ENCODE results near the gene CCR9. TPM values are rescaled to one million over a fixed set of nuclear protein-coding genes. Genes with fewer than 3 reads are reported as not detected.

Gene CCR9
- total and polyA plus RNA-seq, 10 of the 15 experiments (the other 5 are each of a cell fraction or from before 2014, with no cell fraction given), result 0.05 to 3.9 (median 2.4) TPM

DNA sequence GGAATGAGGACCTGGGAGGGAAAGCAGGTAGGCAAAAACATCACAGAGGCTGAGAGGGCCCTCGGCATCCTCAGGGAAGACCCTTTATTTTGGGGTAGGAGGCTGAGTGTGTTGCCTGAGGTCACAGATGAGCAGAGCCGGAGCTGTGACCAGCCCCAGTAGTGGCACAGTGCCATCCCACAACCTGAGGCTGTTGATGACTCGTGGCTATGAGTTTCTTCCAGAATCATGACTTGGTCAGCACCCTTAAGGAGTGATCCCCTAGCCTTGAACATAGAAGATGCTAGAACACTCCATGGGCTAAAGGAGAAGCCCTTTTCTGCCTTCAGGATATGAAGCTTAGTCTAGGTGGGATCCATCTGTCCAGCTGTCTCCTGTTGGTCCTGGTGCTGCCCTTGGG is 37.4 kb downstream of the CCR9 start:
- CTCF ChIA-PET, result interaction anchor here (0.6 to 2.5 kb wide), 8 partner anchors 15 to 424 kb away, joined by 3 to 13 read pairs (median 3); no protein-coding TSS in a partner anchor
- in situ Hi-C loops (cut with MboI), result no loop called here

GRCh38 chr3:45927881-45928280 is 41.5 kb downstream of the CCR9 start:
- no peak overlapping the region for H3K9ac ChIP-seq (ENCODE audit: control insufficient read depth, insufficient read depth, low read length)
- in situ Hi-C loops (cut with MboI) (loop anchor here (5.0 kb wide), 2 partner anchors 166 to 891 kb away; no protein-coding TSS in a partner anchor), intact Hi-C loops (cut with micrococcal nuclease; ENCODE audit: unreplicated experiment) (no loop called here)
- H3K79me2 ChIP-seq (ENCODE audit: control insufficient read depth, insufficient read depth, low read length), result no peaks in the 10 kb centered on the region
- BruUV-seq (replicated peaks), result no TSS peak
- H3K9me3 ChIP-seq (replicated peaks; ENCODE audit: control insufficient read depth, insufficient read depth, low read length), result no peaks in the 10 kb centered on the region
- TF ChIP-seq POLR2A (IDR thresholded peaks at IDR 0.05; ENCODE audit: low read depth, low read length) (no peak), MEF2B (IDR thresholded peaks at IDR 0.05; ENCODE audit: partially characterized antibody, poor library complexity, severe bottlenecking) (no peak), CHD1 (IDR thresholded peaks at IDR 0.05; ENCODE audit: low read depth, low read length) (no peak), NR2C1 (IDR thresholded peaks at IDR 0.05) (no peak)
- TF ChIP-seq, protein P1, sequence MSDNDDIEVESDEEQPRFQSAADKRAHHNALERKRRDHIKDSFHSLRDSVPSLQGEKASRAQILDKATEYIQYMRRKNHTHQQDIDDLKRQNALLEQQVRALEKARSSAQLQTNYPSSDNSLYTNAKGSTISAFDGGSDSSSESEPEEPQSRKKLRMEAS (IDR thresholded peaks at IDR 0.05; ENCODE audit: low read depth, low read length), result no peak
- H3K36me3 ChIP-seq (ENCODE audit: control insufficient read depth in 2 of 2, insufficient read depth in 2 of 2, low read length in 1 of 2), result peaks cover 12 to 17% of the 10 kb centered on the region in 2 experiments
- ChIA-PET SMC1A (ENCODE audit: uncharacterized antibody, unreplicated experiment) (interaction anchor here (0.6 to 21.6 kb wide), 17 partner anchors 11 to 264 kb away, joined by 3 to 523 read pairs (median 4); partner anchors contain the start of gene LZTFL1), RAD21 (ENCODE audit: unreplicated experiment) (interaction anchor here (0.8 to 5.1 kb wide), 12 partner anchors 8 to 166 kb away, joined by 3 to 89 read pairs (median 6); no protein-coding TSS in a partner anchor), CTCF (interaction anchor here (0.7 to 11.2 kb wide), 19 partner anchors 8 to 268 kb away, joined by 3 to 189 read pairs (median 4); no protein-coding TSS in a partner anchor), POLR2A (interaction anchor here (0.8 kb wide), 1 partner anchor 63 kb away, joined by 3 read pairs; no protein-coding TSS in a partner anchor)
- no peaks in the 10 kb centered on the region for H3K27me3 ChIP-seq (replicated peaks in 1 of 2; ENCODE audit: control insufficient read depth in 2 of 2, insufficient read depth in 2 of 2, low read length in 1 of 2)
- no peak for ATAC-seq
- H3K4me1 ChIP-seq (ENCODE audit: control insufficient read depth, insufficient read depth, low read length), result no peaks in the 10 kb centered on the region; the same call in 1 of the 2 replicates
- no peak for FAIRE-seq
- H4K20me1 ChIP-seq (ENCODE audit: control insufficient read depth, insufficient read depth), result peaks cover 3% of the 10 kb centered on the region; the same call in 1 of the 2 replicates
- no peak overlapping the region for H3K4me3 ChIP-seq
- 100% methylated on average over 2 of the region's 2 CpGs for WGBS (ENCODE audit: insufficient coverage, insufficient replicate concordance, low lambda C conversion rate, missing lambda C conversion rate)
- no peak overlapping the region for H3K4me2 ChIP-seq (ENCODE audit: control insufficient read depth, insufficient read depth)
- DNase-seq (ENCODE audit: low read depth, low spot score), result no peak
- no peak overlapping the region for H2AFZ ChIP-seq (ENCODE audit: control insufficient read depth, low read depth, low read length)
- no peak overlapping the region for H3K27ac ChIP-seq (ENCODE audit: control insufficient read depth, insufficient read depth)

More for the DNA sequence above, 37.4 kb downstream of the CCR9 start:
- FAIRE-seq (no peak), DNase-seq (ENCODE audit: low read depth, low spot score) (no peak), ATAC-seq (no peak)
- Histone ChIP-seq H3K79me2 (ENCODE audit: control insufficient read depth, insufficient read depth, low read length) (no peaks in the 10 kb centered on the region), H2AFZ (ENCODE audit: control insufficient read depth, low read depth, low read length) (no peak overlapping the region), H3K9me3 (replicated peaks; ENCODE audit: control insufficient read depth, insufficient read depth, low read length) (no peaks in the 10 kb centered on the region), H3K36me3 (ENCODE audit: control insufficient read depth in 2 of 2, insufficient read depth in 2 of 2, low read length in 1 of 2) (peaks cover 6 to 9% of the 10 kb centered on the region in 2 experiments), H3K4me3 (no peak overlapping the region), H4K20me1 (ENCODE audit: control insufficient read depth, insufficient read depth) (no peaks in the 10 kb centered on the region), H3K4me2 (ENCODE audit: control insufficient read depth, insufficient read depth) (no peak overlapping the region), H3K27ac (ENCODE audit: control insufficient read depth, insufficient read depth) (no peak overlapping the region), H3K4me1 (ENCODE audit: control insufficient read depth, insufficient read depth, low read length) (no peaks in the 10 kb centered on the region; the same call in 1 of the 2 replicates), H3K27me3 (replicated peaks in 1 of 2; ENCODE audit: control insufficient read depth in 2 of 2, insufficient read depth in 2 of 2, low read length in 1 of 2) (no peaks in the 10 kb centered on the region), H3K9ac (ENCODE audit: control insufficient read depth, insufficient read depth, low read length) (no peak overlapping the region)
- no TSS peak for BruUV-seq (replicated peaks)
- 80% methylated on average over 3 of the region's 3 CpGs for WGBS (ENCODE audit: insufficient coverage, insufficient replicate concordance, low lambda C conversion rate, missing lambda C conversion rate)
- ChIA-PET RAD21 (ENCODE audit: unreplicated experiment) (interaction anchor here (0.5 to 2.1 kb wide), 2 partner anchors 13 to 94 kb away, joined by 4 to 6 read pairs; no protein-coding TSS in a partner anchor), SMC1A (ENCODE audit: uncharacterized antibody, unreplicated experiment) (interaction anchor here (0.7 to 5.8 kb wide), 8 partner anchors 8 to 161 kb away, joined by 3 to 42 read pairs (median 6); partner anchors contain the start of gene LZTFL1), POLR2A (no interaction called here)
- TF ChIP-seq RUNX3 (IDR thresholded peaks at IDR 0.05; ENCODE audit: low read length), result no peak
- no peak for TF ChIP-seq JUNB (IDR thresholded peaks at IDR 0.05)
- TF ChIP-seq GABPA (IDR thresholded peaks at IDR 0.05; ENCODE audit: low read depth), result no peak
- TF ChIP-seq, protein P2, sequence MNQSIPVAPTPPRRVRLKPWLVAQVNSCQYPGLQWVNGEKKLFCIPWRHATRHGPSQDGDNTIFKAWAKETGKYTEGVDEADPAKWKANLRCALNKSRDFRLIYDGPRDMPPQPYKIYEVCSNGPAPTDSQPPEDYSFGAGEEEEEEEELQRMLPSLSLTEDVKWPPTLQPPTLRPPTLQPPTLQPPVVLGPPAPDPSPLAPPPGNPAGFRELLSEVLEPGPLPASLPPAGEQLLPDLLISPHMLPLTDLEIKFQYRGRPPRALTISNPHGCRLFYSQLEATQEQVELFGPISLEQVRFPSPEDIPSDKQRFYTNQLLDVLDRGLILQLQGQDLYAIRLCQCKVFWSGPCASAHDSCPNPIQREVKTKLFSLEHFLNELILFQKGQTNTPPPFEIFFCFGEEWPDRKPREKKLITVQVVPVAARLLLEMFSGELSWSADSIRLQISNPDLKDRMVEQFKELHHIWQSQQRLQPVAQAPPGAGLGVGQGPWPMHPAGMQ (IDR thresholded peaks at IDR 0.05; ENCODE audit: borderline replicate concordance), result no peak
- TF ChIP-seq SMARCA5 (IDR thresholded peaks at IDR 0.05), result no peak
- intact Hi-C loops (cut with micrococcal nuclease; ENCODE audit: unreplicated experiment), result no loop called here
